Measurements from ENCODE around the gene ROM1. TPM values are rescaled to one million over a fixed set of nuclear protein-coding genes. Genes with fewer than 3 reads are reported as not detected.
"Not testable (repeated sequence)": the region's sequence is repeated elsewhere in the genome, so short reads cannot be mapped to it uniquely, and the experiment has no call there.

Gene ROM1
- total RNA-seq, 1 experiment from 2014 or later = 0.94 TPM

- ChIA-PET CTCF (interaction anchor here (0.6 to 1.2 kb wide), 2 partner anchors 58 to 211 kb away, joined by 3 read pairs; no protein-coding TSS in a partner anchor), POLR2A (interaction anchor here (6.3 kb wide), 1 partner anchor 15 kb away, joined by 42 read pairs; the partner anchor contains the start of genes C11orf98 and CSKMT)
- not testable (repeated sequence) for H3K4me3 Mint-ChIP-seq; ATAC-seq; DNase-seq (ENCODE audit: low spot score); H3K27ac Mint-ChIP-seq; H3K27me3 Mint-ChIP-seq (ENCODE audit: low read depth); H3K9me3 Mint-ChIP-seq
- peaks cover 14% of the 10 kb centered on the region for H3K4me1 Mint-ChIP-seq
- peaks cover 23% of the 10 kb centered on the region for H3K36me3 Mint-ChIP-seq
These were observed 37.2 kb downstream of the ROM1 start for GRCh38 chr11:62650283-62650682.

- no peak for ATAC-seq
- CTCF ChIA-PET = interaction anchor here (1.0 to 1.1 kb wide), 7 partner anchors 13 to 110 kb away, joined by 3 to 5 read pairs (median 3); partner anchors contain the start of genes C11orf98, CSKMT and TUT1
- peak overlapping the region; percentile 90 for H3K4me3 Mint-ChIP-seq
These were observed 39.3 kb downstream of the ROM1 start for GRCh38 chr11:62652161-62653006.

GRCh38 chr11:62654297-62654696, 41.2 kb downstream of the ROM1 start:
- Mint-ChIP-seq H3K4me1 (peaks cover 8% of the 10 kb centered on the region), H3K27me3 (ENCODE audit: low read depth) (no peaks in the 10 kb centered on the region), H3K27ac (0 out of 2 replicates have a peak overlapping the region, but pooled peaks have one; percentile 49), H3K4me3 (peak overlapping the region; percentile 27; the same call in 1 of the 2 replicates), H3K9me3 (no peaks in the 10 kb centered on the region), H3K36me3 (peaks cover 11% of the 10 kb centered on the region)
- ChIA-PET CTCF (interaction anchor here (0.7 kb wide), 1 partner anchor 1005 kb away, joined by 7 read pairs; no protein-coding TSS in a partner anchor), POLR2A (no interaction called here)
- no peak for DNase-seq (ENCODE audit: low spot score)
- ATAC-seq = no peak
- TF ChIP-seq ERG (CRISPR knock-in tag; IDR thresholded peaks at IDR 0.05) (no peak), NFATC4 (CRISPR knock-in tag; IDR thresholded peaks at IDR 0.05) (no peak), CBFB (CRISPR knock-in tag; IDR thresholded peaks at IDR 0.05; ENCODE audit: low read depth) (no peak), MXD4 (CRISPR knock-in tag; IDR thresholded peaks at IDR 0.05; ENCODE audit: borderline replicate concordance) (no peak), ZNF121 (CRISPR knock-in tag; IDR thresholded peaks at IDR 0.05) (0 out of 2 replicates have a peak, but pooled peaks have one; percentile 34)

More at GRCh38 chr11:62652161-62653006, 39.3 kb downstream of the ROM1 start:
- Mint-ChIP-seq H3K27me3 (ENCODE audit: low read depth) (no peaks in the 10 kb centered on the region), H3K36me3 (peaks cover 19% of the 10 kb centered on the region), H3K27ac (peak overlapping the region; percentile 69), H3K4me1 (peaks cover 8% of the 10 kb centered on the region), H3K9me3 (no peaks in the 10 kb centered on the region)
- no peak for DNase-seq (ENCODE audit: low spot score)
- POLR2A ChIA-PET = interaction anchor here (0.7 to 1.4 kb wide), 7 partner anchors 13 to 229 kb away, joined by 3 to 19 read pairs (median 6); partner anchors contain the start of genes B3GAT3, C11orf98, CSKMT and LBHD1
- TF ChIP-seq, protein P1, sequence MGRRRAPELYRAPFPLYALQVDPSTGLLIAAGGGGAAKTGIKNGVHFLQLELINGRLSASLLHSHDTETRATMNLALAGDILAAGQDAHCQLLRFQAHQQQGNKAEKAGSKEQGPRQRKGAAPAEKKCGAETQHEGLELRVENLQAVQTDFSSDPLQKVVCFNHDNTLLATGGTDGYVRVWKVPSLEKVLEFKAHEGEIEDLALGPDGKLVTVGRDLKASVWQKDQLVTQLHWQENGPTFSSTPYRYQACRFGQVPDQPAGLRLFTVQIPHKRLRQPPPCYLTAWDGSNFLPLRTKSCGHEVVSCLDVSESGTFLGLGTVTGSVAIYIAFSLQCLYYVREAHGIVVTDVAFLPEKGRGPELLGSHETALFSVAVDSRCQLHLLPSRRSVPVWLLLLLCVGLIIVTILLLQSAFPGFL (CRISPR knock-in tag; IDR thresholded peaks at IDR 0.05; ENCODE audit: borderline replicate concordance) = 0 out of 2 replicates have a peak, but pooled peaks have one; percentile 5
- no peak for TF ChIP-seq JUN (CRISPR knock-in tag; IDR thresholded peaks at IDR 0.05)

GRCh38 chr11:62656796-62657429, 43.9 kb downstream of the ROM1 start:
- no peak for ATAC-seq
- Mint-ChIP-seq H3K27ac (no peak overlapping the region), H3K36me3 (no peaks in the 10 kb centered on the region), H3K9me3 (no peaks in the 10 kb centered on the region), H3K27me3 (ENCODE audit: low read depth) (no peaks in the 10 kb centered on the region), H3K4me3 (no peak overlapping the region), H3K4me1 (peaks cover 8% of the 10 kb centered on the region)
- DNase-seq (ENCODE audit: low spot score) = no peak
- CTCF ChIA-PET = interaction anchor here (1.0 kb wide), 1 partner anchor 38 kb away, joined by 4 read pairs; no protein-coding TSS in a partner anchor
- POLR2A ChIA-PET = interaction anchor here (0.6 to 2.5 kb wide), 4 partner anchors 8 to 43 kb away, joined by 3 to 13 read pairs (median 4); partner anchors contain the start of genes C11orf98, CSKMT and UQCC3
- TF ChIP-seq TEAD1 (CRISPR knock-in tag; IDR thresholded peaks at IDR 0.05) = no peak
- TF ChIP-seq ZNF138 (CRISPR knock-in tag; conservative IDR thresholded peaks at IDR 0.05) = no peak
- no peak for TF ChIP-seq RELA (CRISPR knock-in tag; IDR thresholded peaks at IDR 0.05; ENCODE audit: borderline replicate concordance)
- TF ChIP-seq, protein P2, sequence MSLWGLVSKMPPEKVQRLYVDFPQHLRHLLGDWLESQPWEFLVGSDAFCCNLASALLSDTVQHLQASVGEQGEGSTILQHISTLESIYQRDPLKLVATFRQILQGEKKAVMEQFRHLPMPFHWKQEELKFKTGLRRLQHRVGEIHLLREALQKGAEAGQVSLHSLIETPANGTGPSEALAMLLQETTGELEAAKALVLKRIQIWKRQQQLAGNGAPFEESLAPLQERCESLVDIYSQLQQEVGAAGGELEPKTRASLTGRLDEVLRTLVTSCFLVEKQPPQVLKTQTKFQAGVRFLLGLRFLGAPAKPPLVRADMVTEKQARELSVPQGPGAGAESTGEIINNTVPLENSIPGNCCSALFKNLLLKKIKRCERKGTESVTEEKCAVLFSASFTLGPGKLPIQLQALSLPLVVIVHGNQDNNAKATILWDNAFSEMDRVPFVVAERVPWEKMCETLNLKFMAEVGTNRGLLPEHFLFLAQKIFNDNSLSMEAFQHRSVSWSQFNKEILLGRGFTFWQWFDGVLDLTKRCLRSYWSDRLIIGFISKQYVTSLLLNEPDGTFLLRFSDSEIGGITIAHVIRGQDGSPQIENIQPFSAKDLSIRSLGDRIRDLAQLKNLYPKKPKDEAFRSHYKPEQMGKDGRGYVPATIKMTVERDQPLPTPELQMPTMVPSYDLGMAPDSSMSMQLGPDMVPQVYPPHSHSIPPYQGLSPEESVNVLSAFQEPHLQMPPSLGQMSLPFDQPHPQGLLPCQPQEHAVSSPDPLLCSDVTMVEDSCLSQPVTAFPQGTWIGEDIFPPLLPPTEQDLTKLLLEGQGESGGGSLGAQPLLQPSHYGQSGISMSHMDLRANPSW (CRISPR knock-in tag; conservative IDR thresholded peaks at IDR 0.05; ENCODE audit: low read depth) = no peak
- no peak for TF ChIP-seq TCF7 (CRISPR knock-in tag; IDR thresholded peaks at IDR 0.05; ENCODE audit: low read depth)
- TF ChIP-seq, protein P3, sequence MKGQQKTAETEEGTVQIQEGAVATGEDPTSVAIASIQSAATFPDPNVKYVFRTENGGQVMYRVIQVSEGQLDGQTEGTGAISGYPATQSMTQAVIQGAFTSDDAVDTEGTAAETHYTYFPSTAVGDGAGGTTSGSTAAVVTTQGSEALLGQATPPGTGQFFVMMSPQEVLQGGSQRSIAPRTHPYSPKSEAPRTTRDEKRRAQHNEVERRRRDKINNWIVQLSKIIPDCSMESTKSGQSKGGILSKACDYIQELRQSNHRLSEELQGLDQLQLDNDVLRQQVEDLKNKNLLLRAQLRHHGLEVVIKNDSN (CRISPR knock-in tag; IDR thresholded peaks at IDR 0.05) = no peak
- no peak for TF ChIP-seq ZMAT4 (CRISPR knock-in tag; IDR thresholded peaks at IDR 0.05)
- TF ChIP-seq, protein P4, sequence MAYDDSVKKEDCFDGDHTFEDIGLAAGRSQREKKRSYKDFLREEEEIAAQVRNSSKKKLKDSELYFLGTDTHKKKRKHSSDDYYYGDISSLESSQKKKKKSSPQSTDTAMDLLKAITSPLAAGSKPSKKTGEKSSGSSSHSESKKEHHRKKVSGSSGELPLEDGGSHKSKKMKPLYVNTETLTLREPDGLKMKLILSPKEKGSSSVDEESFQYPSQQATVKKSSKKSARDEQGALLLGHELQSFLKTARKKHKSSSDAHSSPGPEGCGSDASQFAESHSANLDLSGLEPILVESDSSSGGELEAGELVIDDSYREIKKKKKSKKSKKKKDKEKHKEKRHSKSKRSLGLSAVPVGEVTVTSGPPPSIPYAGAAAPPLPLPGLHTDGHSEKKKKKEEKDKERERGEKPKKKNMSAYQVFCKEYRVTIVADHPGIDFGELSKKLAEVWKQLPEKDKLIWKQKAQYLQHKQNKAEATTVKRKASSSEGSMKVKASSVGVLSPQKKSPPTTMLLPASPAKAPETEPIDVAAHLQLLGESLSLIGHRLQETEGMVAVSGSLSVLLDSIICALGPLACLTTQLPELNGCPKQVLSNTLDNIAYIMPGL (CRISPR knock-in tag; IDR thresholded peaks at IDR 0.05) = no peak
- TF ChIP-seq TEAD4 (CRISPR knock-in tag; IDR thresholded peaks at IDR 0.05) = no peak

Data from WTC11 (cell line).